HG02642 (cell line): ENCODE measurements around the gene RAB15.

Experiments used
- ATAC-seq: cut with Tn5 transposase; IDR thresholded peaks from one replicate; pipeline ENCODE4 v1.9.1; 2021; ENCODE audit warnings: mild to moderate bottlenecking; ENCODE audit not compliant: unreplicated experiment, poor library complexity

Gene RAB15

DNA sequence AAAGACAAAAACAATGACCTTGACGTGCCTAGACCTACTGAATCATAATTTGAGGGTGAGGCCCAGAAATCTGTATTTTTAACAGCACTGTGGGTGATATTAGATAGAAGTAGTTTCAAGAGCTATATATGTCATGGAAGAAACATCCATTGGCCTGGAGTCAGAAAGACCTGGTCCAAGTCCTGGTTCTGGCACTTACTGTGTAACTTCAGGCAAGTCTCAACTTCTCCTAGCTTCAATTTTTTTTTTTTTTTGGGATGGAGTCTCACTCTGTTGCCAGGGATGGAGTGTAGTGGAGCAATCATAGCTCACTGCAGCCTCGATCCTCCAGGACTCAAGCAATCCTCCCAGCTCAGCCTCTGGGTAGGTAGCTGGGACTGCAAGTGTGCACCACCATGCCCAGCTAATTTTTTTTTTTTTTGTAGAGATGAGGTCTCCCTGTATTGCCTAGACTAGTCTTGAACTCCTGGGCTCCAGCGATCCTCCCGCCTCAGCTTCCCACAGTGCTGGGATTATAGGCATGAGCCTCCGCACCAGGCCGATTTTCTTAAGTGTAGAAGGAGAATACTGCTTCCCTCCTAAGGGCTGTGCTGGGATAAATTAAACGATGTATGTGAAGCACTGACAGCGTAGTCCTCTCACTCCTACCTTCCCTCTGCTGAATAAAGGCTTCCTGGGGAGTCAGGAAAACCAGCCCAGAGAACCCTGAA, 15.3 kb downstream of the RAB15 start:
- ATAC-seq, result no peak

DNA sequence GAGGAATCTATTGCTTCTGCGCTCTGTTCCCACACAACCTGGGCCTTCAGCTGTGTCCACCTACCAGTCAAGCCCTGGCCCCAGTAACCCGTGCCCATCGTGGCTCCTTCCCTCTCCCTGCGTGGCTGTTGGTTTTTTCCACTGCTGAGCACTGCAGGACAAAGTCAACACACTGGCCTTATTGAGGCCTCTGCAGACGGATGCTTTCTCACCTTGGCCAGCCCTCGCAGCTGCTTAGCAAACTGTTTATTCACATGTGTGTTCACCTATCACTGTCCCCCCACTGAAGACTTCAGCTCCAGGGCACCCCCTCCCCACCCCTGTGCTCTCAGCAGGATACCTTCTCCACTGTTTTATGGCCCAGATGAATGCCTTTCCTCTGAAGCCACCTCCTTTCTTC, 16.8 kb downstream of the RAB15 start:
- no peak for ATAC-seq

DNA sequence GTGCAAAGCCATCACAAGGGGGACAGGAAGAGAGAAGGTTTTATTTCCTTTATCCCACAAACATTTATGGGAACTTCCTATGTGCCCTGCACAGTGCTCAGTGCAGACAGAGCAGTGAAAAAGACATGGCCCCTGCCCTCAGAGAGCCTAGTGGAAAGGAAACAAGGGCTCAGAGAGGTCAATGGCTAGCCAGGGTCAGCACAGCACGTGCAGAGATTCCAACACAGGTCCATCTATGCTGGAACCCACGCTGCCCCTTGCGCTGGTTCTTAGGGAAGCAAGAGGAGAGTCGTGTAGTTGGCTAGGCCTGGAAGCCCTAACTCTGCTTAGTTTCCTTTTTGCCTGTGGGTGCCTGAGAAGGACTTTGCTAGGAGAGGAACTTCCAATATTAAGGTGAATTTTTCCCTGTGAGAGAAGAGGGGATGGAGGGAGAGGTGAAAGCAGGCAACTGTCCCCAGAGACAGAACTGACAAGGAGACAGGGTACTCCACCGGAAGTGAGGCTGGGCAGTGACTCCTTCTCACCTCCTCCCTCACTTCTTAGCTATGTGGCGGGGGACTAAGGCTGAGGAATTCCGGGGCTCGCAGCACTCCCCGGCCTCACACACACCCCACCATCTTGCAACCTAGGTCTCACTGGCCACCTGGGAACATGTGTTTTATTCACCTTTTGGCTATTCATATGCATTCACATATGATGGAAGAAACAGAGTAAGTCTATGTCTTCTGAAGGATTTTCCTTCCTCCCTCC, 17.5 kb downstream of the RAB15 start:
- ATAC-seq, result no peak

DNA sequence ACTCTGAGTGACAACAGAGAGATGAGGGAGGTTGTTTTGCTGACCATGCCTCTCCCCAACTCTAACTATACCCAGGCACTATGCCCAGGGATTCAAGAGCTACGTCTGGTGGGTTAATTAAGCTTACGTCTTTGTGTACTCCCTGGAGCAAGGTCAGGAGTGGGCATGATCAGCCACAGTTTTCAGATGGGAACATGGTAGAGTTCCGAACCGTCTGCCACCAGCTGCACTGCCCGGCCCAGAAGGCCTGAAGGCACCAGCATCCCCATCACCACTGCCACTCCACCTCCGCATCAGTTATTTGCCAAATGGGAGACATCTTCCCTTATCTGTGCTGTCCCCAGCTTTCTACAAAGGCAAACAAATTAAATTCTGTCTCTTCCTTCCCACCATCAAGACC, 18.5 kb downstream of the RAB15 start:
- ATAC-seq, result no peak

DNA sequence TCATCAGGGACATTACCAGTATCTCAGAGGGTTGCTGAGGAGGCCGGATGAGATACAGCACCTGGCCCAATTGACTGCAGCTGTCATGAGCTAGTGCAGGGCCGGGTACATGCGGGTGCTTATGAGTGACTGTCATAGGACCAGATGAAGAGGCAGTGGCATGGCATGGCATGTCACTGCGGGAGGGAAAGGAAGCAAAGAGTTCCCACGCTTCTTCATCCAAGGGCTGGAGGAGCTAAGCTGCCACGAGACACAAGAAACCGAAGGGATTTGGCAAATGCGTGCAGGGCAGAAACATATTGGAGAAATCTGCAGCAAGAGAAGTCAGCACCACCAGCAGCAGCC, 18.9 kb downstream of the RAB15 start:
- ATAC-seq, result no peak

DNA sequence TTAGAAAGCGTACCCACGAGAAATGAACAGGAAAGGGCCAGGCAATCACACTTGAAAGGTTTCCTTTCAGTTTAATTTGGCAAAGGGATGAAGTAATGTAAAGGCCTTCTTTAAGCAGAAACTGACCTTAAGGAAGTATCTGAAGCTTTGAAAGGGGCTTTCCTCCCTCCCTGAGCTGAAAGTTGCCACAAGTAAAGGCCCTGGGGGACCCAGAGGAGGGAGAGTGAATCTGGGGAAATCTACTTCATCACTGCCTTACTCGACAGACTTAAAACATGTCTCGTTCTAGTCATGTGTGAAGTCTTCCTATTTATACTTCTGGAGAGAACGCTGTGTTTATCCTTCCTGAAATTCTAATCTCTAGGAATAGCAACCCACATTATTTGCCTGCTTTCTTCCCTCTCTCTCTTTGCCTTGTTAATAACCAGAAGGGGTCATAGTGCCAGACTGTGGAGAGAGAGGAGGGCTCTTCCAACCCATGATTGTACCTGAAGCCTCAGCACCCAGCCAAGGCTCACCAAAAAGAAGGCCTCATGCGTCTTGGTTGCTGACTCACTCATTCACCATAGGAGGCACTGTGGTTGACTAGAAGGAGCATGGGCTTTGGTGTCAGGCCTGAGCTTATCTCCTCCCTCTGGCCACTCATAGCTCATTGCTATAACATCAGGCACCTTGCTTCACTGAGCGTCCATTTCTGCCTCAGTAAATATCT, 19.4 kb downstream of the RAB15 start:
- peak; percentile 62 for ATAC-seq

DNA sequence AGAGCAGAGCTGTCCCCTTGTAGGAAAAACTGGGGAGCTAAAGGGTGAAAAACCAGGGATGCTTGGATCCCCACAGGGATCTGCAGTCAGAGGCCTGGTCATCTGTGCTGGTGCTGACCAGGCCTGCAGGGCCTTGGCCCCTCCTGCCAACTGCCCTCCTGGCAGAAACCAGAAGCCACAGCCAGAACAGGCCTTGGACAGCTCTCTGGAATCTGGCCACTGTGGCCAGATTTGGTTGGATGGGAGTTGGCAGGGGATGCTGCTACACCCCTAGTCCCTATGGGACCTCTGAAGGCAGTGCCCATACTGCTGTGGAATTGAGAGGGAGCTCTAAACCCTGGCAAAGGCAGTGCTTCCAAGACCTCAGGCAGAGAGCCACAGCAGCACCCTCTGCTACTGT, 20.4 kb downstream of the RAB15 start:
- no peak for ATAC-seq

DNA sequence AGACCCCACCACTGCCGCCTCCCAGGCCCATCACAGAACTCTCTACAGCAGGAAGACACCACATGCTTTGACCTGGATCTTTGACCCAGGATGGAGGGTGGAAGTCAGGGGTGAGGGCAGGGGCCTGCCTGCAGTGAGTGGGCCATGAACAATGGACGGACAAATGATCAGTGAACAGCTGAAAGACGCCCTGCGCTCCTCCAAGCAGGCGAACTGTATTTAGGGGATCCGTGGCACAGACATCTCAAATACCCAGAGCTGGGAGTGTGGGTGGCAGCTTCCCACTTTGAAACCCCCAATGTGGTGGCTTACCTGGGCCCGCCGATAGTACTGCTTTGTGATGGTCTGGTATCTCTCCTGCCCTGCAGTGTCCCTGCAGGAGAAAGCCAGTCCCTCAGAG, 20.8 kb downstream of the RAB15 start:
- no peak for ATAC-seq

DNA sequence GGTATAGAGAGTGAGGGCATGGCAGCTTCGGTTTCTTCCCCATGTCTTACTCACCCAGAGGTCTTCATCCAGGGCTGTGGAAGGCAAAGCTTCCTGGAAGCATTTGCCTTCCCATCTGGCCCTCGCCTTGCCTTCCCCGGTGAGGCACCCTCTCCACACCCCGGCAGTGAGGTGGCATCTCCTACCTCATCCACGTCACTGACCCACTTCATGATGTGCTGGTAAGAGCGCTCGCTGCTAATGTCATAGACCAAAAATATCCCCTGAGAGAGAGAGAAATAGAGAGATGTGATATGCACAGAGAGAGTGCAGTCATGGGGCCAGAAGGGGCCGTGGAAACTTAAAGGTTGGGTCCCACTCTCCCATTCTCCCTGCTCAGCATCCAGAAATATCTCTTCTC, 21.2 kb downstream of the RAB15 start:
- no peak for ATAC-seq

DNA sequence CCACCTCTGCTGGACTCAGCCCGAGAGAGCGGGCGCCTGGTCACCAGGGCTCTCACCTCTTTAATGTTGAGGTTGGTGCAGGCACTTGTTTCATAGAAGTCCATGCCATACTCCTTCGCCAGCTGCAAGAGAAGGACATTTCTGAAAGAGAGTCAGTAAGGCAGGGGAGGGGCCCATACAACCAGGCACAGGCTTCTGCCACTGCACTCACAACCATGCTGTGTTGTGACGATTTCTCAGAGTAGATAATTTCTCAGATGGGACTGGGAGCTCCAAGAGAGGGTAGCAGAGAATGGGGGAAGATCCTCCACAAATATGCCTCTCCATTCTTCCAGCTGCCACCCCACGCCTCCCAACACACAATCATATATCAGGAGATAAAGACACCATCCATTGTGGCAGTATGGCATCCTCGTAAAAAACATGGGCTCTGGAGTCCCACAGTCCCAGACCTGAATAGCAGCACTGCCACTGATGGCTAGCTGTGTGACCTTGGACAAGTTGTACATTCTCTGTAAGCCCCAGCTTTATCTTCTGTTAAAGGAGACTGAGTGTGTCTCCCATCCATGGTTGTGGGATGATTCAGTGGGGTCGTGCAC, 23.4 kb downstream of the RAB15 start:
- no peak for ATAC-seq

DNA sequence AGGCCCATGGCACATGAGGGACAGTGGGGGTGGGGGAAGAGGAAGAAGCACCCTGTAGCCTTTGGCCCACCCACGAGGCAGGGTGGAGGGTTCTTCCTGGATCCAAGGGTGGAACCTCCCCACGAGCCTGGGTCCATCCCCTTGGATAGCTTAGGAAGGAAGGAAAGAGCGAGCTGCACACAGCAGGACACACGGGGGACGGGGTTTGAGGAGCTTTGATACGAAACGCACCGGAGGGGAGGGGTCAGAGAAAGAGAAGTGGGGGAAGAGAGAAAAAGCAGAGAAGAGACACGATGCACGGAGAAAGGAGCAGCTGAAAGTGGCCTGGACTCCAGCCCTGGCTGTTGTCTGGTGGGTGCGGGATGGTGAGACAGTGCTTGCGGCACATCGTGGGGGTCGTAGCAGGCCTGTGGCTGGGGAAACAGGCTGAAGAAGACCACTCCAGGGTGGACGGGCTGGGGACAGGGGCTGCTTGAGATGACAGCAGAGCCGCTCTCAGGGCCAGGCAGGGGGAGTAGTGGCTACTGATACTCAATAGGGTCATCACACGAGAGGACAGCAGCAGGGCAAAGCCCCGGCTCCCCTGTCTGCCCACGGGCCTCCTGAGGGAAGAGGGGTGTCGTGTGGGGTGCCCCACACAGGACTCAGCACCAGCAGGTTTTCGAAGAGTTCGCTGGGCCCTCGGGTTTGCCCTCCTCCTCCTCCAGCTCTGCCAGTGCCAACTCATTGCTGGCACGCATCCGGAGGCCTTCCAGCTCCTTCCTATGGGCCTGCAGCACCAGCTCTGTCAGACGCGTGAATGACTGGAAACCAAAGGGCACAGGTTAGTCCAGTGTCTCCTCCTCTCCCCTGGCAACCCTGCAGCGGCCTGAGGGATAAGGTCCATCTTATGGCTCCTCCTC, 24.2 kb downstream of the RAB15 start:
- no peak for ATAC-seq

DNA sequence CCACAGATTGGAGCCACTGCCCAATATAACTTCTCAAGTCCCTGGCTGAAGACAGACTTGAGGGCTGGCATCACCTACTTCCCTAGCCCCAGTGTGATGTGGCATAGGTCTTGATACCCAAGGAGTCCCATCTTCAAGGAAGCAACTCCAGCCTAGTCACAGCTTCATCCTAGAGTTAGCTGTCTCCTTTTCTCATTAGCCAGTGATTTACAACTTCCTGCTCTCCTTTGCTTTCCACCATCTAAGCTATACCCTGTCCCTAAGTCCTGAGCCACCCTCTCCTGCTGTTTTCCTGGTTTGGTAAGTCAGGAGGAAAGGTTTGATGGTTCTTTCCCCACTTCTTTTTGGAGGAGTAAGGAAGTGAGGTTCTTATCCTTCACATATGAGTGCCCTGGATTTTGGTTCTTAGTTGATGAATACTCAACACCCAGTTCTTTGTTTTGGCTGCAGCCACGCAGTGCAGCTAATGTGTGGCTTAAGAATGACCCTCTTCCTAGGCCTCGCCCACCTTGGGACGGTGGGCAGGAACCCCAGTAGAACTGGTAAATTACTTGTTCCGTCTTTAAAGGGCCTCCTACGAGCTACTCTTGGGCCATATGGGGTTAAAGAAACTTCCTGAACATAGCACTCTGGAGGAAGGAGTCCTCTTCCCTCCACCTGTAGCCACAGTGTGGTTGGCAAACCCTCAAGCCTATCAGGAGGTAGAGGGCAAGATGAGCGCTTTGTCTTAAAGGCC, 25.7 kb downstream of the RAB15 start:
- no peak for ATAC-seq

DNA sequence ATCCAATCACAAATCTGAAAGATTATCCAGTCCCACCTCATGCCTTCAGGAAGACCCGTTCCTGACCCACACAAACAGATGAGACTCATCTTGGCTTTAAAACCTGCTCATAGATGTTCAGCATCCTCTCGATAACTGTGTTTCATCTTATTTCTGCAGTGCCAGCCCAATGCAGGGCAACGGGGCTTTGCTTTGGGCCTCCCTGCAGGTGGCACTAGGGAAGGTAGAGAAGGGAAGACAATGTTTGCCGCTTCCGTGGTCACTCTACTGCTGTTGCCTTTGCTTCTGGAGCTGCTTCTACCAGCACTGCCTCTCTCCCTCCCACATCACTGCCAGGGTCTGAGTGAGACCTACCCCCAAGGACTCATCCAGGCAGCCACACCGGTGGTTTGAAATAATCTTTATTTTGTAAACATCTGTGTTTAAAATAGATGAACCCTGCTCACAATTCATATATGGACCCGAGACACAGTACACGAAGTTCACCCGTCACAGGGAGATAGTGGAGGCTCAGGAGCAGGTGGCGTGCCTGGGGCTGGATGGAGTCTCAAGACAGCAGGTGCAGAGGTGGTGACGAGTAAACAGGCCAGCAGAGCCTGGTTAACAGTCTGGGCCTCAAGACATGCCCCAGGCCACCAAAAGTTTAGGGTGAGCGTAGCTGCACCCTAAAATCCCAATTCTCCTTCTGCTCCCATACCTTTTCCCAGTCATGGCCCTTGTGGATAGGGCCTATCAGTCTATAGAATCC, 26.5 kb downstream of the RAB15 start:
- ATAC-seq, result no peak

DNA sequence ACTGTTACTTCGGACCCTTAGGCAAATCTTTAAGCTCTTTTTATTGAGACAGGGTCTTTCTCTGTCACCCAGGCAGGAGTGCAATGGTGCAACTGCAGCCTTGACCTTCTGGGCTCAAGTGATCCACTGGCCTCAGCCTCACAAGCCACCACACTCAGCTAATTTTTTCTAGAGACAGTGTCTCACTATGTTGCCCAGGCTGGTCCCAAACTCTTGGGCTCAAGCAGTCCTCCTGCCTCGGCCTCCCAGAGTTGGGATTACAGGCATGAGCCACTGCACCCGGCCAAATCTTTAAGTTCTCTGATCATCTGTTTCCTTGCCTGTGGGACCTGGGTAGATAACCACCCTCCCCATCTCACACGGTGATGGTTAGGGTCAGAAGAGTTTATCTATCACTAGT, 27.3 kb downstream of the RAB15 start:
- ATAC-seq, result no peak

DNA sequence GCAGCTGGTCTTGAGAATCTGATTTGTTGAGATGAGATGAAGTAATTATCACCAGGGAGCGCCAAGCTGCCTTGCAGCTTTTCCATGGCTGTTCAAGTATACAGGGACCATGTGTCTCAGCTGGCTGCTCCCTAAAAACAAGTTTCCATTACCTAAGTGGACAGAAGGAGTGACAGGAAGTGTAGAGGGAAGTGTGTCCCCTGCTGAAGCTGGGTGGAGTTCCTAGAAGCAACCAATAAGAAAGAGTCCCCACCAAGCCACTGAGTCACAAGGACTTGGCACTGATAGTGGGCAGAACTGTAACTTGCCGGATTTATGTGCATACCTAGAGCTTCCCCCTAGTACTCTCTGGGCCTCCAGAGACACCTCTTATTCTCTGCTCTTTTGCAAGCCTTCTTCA, 28.1 kb downstream of the RAB15 start:
- ATAC-seq, result no peak

DNA sequence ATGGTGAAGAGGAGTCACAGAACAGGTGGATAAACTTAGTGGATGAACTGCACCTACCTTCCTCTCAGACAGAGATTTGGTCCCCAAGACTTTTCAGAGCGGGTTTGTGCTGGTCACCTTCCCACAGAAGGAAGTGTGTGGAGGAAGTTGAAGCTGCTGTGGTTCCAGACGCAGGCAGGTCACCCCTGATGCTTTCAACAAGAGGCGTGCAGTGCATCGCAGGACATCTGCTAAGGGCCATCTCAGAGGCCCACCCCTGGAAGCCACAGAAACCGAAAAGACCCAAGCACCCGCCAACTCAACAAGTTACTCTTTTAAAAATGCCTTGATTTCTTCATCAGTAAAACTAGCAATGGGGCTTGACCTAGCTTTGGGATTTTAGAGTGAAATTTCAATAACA, 28.6 kb downstream of the RAB15 start:
- ATAC-seq, result no peak

DNA sequence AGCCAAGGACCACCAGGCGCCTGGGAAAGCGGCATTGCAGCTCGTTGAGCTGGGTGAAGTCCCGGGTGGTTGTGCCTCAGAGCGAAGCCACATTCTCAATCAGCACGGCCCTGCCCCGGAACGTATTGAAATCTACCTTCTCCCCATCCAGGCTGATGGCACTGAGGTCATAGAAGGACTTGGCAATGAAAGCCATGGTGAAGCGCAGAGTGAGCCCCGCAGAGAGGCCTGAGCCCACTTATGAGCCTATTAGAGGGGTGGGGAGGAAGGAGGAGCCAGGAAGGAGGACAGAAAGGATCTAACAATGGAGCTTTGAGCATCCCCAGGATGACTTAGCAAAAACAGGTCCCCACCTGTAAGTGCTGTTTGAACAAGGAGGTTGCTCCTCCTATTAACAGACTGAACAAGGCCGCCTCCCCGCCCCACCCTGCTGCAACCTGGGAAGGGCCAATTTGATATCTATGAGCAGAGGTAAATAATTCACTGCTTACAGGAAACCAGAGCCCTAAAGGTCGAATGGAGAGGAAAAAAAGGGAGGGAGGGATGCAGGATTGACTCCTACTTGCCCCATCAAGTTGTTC, 29.5 kb downstream of the RAB15 start, which contains the start of gene GPX2:
Gene GPX2, minus strand, starts transcription at position 215 of the 581 bp plus-strand sequence. Its CDS starts 19 bp downstream, at position 196.
- ATAC-seq, result no peak

DNA sequence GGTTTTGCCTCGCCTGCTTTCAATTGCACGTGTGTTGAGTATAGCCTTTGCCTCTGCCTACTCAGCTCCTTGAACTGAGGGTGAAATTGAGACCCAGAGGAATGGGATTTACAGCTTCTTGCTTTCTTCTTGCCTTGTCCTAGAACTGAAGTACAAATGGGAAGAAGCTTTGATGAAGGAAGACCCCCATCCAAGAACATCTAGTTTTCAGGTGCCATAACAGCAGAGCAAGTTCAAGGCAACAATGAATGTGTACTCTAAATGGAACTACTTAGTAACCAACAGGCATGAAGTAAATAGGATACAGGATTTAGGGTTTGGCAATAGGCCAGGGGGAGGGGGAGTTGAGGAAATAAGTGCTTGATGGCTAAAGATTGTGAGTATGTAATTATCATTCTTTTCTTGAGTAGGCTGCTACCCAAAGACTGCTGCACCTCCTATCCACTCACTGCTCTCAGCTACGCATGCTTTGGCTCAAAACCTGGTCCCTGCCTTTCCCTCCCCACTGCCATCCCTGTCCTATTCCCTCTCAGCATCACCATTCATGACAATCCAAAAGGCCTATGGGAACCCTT, 31.7 kb downstream of the RAB15 start:
- ATAC-seq, result no peak
